Suprapubic skin (tissue), 4 donors: Measurements from ENCODE around the gene SLC4A7. TPM values are rescaled to one million over a fixed set of nuclear protein-coding genes. Genes with fewer than 3 reads are reported as not detected.
"Not testable (repeated sequence)": the region's sequence is repeated elsewhere in the genome, so short reads cannot be mapped to it uniquely, and the experiment has no call there.

ENCODE experiments used
- DNase-seq, 2 donors: peaks; one replicate each; pipeline ENCODE4 v3.0.0-alpha.2; 2019; ENCODE audit warnings: low spot score in 2 of 2
- H3K27ac ChIP-seq: fragments of 200-600 bp; sonication (generic); one replicate; pipeline ENCODE4 v1.5.1; 2019
- H3K27me3 ChIP-seq: fragments of 200-600 bp; sonication (generic); one replicate; pipeline ENCODE4 v1.5.1; 2019
- H3K36me3 ChIP-seq: fragments of 200-600 bp; sonication (generic); one replicate; pipeline ENCODE4 v1.5.1; 2019
- H3K4me1 ChIP-seq: fragments of 200-600 bp; sonication (generic); one replicate; pipeline ENCODE4 v1.5.1; 2019
- H3K4me3 ChIP-seq: fragments of 200-600 bp; sonication (generic); one replicate; pipeline ENCODE4 v1.5.1; 2019; ENCODE audit warnings: mild to moderate bottlenecking
- H3K9me3 ChIP-seq: fragments of 200-600 bp; sonication (generic); one replicate; pipeline ENCODE4 v1.5.1; 2019
- EP300 ChIP-seq: sonication (generic); formaldehyde crosslinking; IDR thresholded peaks from one replicate; pipeline ENCODE4 v1.6.1; 2017; ENCODE audit warnings: antibody characterized with exemption
- POLR2A ChIP-seq, 2 donors: fragments of 450-650 bp; IDR thresholded peaks; one replicate each; pipeline ENCODE4 v1.6.1; 2017; ENCODE audit warnings: antibody characterized with exemption in 2 of 2, mild to moderate bottlenecking in 2 of 2, moderate library complexity in 2 of 2
- POLR2AphosphoS5 ChIP-seq, 3 donors: sonication (generic); formaldehyde crosslinking; IDR thresholded peaks; one replicate each; pipeline ENCODE4 v1.6.1; 2017; ENCODE audit warnings: antibody characterized with exemption in 3 of 3
- WGBS: methylation state at CpG from one replicate; pipeline ENCODE4 v1.1.5; 2018; 5-methylcytosine and 5-hydroxymethylcytosine counted together
- total RNA-seq, 4 donors: library from RNA; depleted of rRNA; stranded (reverse); fragments of >200 nt; gene quantifications; one replicate each; pipeline ENCODE4 v1.1.0, GENCODE V29; 2016
- TF ChIP-seq, protein P1 (sequence below), 2 donors: fragments of 200-600 bp in 1 of 2; fragments of 450-650 bp in 1 of 2; sonication (generic) in 1 of 2; IDR thresholded peaks; one replicate each; pipeline ENCODE4 v1.5.1; 2016 to 2019; ENCODE audit warnings: antibody characterized with exemption in 2 of 2, mild to moderate bottlenecking in 1 of 2, moderate library complexity in 1 of 2

Gene SLC4A7
- total RNA-seq, 4 donors from 2014 or later: 10.9 to 17.5 (median 16.1) TPM

- Histone ChIP-seq H3K4me3 (no peak overlapping the region), H3K36me3 (peaks cover 32% of the 10 kb centered on the region), H3K4me1 (no peaks in the 10 kb centered on the region), H3K27ac (no peak overlapping the region), H3K9me3 (no peaks in the 10 kb centered on the region), H3K27me3 (no peaks in the 10 kb centered on the region)
- WGBS: 88% methylated on average over 5 of the region's 5 CpGs
- DNase-seq: no peak
- TF ChIP-seq EP300 (no peak), POLR2A (IDR thresholded peaks at IDR 0.05) (no peak), POLR2AphosphoS5 (IDR thresholded peaks at IDR 0.05) (no peak)
- TF ChIP-seq, protein P1, sequence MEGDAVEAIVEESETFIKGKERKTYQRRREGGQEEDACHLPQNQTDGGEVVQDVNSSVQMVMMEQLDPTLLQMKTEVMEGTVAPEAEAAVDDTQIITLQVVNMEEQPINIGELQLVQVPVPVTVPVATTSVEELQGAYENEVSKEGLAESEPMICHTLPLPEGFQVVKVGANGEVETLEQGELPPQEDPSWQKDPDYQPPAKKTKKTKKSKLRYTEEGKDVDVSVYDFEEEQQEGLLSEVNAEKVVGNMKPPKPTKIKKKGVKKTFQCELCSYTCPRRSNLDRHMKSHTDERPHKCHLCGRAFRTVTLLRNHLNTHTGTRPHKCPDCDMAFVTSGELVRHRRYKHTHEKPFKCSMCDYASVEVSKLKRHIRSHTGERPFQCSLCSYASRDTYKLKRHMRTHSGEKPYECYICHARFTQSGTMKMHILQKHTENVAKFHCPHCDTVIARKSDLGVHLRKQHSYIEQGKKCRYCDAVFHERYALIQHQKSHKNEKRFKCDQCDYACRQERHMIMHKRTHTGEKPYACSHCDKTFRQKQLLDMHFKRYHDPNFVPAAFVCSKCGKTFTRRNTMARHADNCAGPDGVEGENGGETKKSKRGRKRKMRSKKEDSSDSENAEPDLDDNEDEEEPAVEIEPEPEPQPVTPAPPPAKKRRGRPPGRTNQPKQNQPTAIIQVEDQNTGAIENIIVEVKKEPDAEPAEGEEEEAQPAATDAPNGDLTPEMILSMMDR (IDR thresholded peaks at IDR 0.05): no peak
Observed at GRCh38 chr3:27423463-27423862, 60.7 kb downstream of the SLC4A7 start.

- H3K36me3 ChIP-seq: peaks cover 40% of the 10 kb centered on the region
- 65% methylated on average over 2 of the region's 2 CpGs for WGBS
Observed at GRCh38 chr3:27422617-27423016, 61.6 kb downstream of the SLC4A7 start.

GRCh38 chr3:27415202-27415601, 69.0 kb downstream of the SLC4A7 start:
- DNase-seq: no peak
- WGBS: 76% methylated on average over 1 of the region's 1 CpG
- H3K36me3 ChIP-seq: peaks cover 43% of the 10 kb centered on the region
- no peak overlapping the region for H3K27ac ChIP-seq
- H3K9me3 ChIP-seq: no peaks in the 10 kb centered on the region
- no peak overlapping the region for H3K4me3 ChIP-seq
- TF ChIP-seq POLR2A (IDR thresholded peaks at IDR 0.05): no peak
- TF ChIP-seq, protein P1 (IDR thresholded peaks at IDR 0.05): no peak
- no peaks in the 10 kb centered on the region for H3K4me1 ChIP-seq
- H3K27me3 ChIP-seq: no peaks in the 10 kb centered on the region

More at GRCh38 chr3:27422617-27423016, 61.6 kb downstream of the SLC4A7 start:
- no peaks in the 10 kb centered on the region for H3K4me1 ChIP-seq
- no peaks in the 10 kb centered on the region for H3K9me3 ChIP-seq
- no peaks in the 10 kb centered on the region for H3K27me3 ChIP-seq
- TF ChIP-seq POLR2AphosphoS5 (IDR thresholded peaks at IDR 0.05) (no peak), EP300 (no peak), POLR2A (IDR thresholded peaks at IDR 0.05) (no peak)
- TF ChIP-seq, protein P1 (IDR thresholded peaks at IDR 0.05): no peak
- H3K27ac ChIP-seq: no peak overlapping the region
- no peak overlapping the region for H3K4me3 ChIP-seq
- no peak for DNase-seq

DNA sequence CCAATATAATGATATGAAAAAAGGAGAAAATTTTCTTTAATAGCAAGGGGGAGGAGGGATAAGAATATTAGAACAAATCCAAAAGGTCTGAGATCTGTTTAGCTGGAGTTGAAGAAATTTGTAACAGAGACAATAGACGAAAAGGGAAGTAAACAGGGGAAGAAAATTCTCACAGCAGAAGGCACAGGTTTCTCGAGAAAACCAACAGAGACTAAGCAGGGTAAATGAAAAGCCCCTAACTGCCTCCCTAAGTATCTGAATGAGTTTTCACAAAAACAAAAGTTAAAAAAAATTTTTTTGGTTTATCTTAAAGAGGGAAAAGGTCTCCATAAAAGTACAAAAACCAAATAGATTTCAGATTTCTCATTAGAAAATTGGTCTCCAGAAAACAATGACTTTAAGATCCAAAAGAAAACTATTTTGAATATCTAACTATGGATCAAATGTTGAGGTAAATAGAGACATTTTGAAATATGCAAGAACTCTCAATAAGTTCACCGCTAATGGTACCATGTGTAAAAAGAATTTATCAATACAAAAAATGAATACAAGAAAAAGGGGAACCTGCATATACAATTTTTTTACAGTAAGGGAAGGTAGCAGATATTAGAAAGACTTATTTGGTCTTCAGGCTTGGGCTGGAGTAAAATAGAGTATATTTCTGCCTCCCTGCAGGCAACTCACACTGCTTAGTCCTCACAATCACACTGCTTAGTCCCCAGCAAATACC, 91.1 kb downstream of the SLC4A7 start:
- Histone ChIP-seq H3K9me3 (no peaks in the 10 kb centered on the region), H3K36me3 (peaks cover 30% of the 10 kb centered on the region), H3K4me1 (no peaks in the 10 kb centered on the region), H3K27me3 (no peaks in the 10 kb centered on the region), H3K4me3 (no peak overlapping the region), H3K27ac (no peak overlapping the region)
- TF ChIP-seq POLR2AphosphoS5 (IDR thresholded peaks at IDR 0.05) (no peak), EP300 (no peak), POLR2A (IDR thresholded peaks at IDR 0.05) (no peak)
- TF ChIP-seq, protein P1 (IDR thresholded peaks at IDR 0.05): no peak
- WGBS: 56% methylated on average over 3 of the region's 3 CpGs
- DNase-seq: no peak

DNA sequence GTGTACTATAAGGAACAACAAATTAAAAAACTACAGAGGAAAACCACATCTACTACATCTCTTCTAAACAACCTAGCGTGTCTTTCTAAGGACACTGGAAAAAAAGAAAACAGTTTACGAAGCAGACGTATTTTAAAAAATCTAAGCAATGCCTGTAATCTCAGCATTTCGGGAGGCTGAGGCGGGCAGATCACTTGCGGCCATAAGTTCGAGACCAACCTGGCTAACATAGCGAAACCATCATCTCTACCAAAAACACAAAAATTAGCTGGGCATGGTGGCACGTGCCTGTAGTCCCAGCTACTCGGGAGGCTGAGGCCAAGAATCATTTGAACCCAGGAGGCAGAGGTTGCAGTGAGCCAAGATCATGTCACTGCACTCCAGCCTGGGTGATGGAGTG, 91.8 kb downstream of the SLC4A7 start:
- peaks cover 30% of the 10 kb centered on the region for H3K36me3 ChIP-seq
- not testable (repeated sequence) for H3K27ac ChIP-seq, H3K4me1 ChIP-seq, H3K27me3 ChIP-seq, DNase-seq, H3K4me3 ChIP-seq, H3K9me3 ChIP-seq
- WGBS: 93% methylated on average over 10 of the region's 10 CpGs

- Histone ChIP-seq H3K36me3 (peaks cover 26% of the 10 kb centered on the region), H3K9me3 (no peaks in the 10 kb centered on the region), H3K27ac (no peak overlapping the region), H3K27me3 (no peaks in the 10 kb centered on the region), H3K4me3 (no peak overlapping the region), H3K4me1 (no peaks in the 10 kb centered on the region)
- TF ChIP-seq, protein P1 (IDR thresholded peaks at IDR 0.05): no peak
- TF ChIP-seq EP300: no peak
- no peak for DNase-seq
- 93% methylated on average over 1 of the region's 1 CpG for WGBS
Observed at GRCh38 chr3:27391796-27392195, 92.4 kb downstream of the SLC4A7 start.
